Measurements from ENCODE around the gene HS3ST1.

- no peak for TF ChIP-seq CTCF (IDR thresholded peaks at IDR 0.05)
- no peak for TF ChIP-seq POLR2A (IDR thresholded peaks at IDR 0.05; ENCODE audit: low read depth)
- TF ChIP-seq EP300 (IDR thresholded peaks at IDR 0.05) = no peak
- no peak for TF ChIP-seq POLR2AphosphoS5 (IDR thresholded peaks at IDR 0.05)
Observed at GRCh38 chr4:11441194-11441556, 12.5 kb upstream of the HS3ST1 start.

All from esophagus muscularis mucosa (tissue), 4 donors.